Stimulated activated CD8-positive, alpha-beta memory T cell treated with anti-CD3 and anti-CD28 coated beads, Interleukin-15, amount 100 ng/mL, for 1 hour (primary cell): ENCODE results near the gene ITPR1.
"Not testable (repeated sequence)": the region's sequence is repeated elsewhere in the genome, so short reads cannot be mapped to it uniquely, and the experiment has no call there.

ENCODE experiments used
- DNase-seq: peaks from one replicate; pipeline ENCODE4 v3.0.0-alpha.2; 2020; ENCODE audit warnings: low read depth

Gene ITPR1

DNA sequence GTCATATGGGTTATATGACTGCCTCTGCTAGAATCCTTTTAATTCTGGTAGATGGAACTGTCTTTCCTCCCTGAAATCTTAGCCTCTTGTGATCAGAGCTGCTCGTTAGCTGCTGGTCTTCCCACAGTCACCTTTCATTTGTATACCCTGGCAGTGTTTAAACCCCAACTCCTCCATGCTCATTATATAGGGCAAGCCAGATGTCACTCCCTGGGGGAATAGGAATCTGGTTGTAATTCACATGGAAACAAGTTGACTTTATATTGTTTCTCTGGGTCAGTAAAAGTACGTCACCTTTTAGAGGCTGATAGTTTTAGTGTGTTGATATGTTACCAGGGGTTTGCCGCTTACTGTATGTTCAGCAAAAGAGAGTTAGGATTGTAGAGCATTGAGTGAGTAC lies 103.5 kb downstream of the ITPR1 start:
- no peak for DNase-seq

GRCh38 chr3:4597208-4597985 lies 104.2 kb downstream of the ITPR1 start:
- DNase-seq = no peak

- not testable (repeated sequence) for DNase-seq
Measured at GRCh38 chr3:4598232-4598631, 105.1 kb downstream of the ITPR1 start.

- DNase-seq = no peak
Measured at GRCh38 chr3:4599612-4600011, 106.5 kb downstream of the ITPR1 start.

DNA sequence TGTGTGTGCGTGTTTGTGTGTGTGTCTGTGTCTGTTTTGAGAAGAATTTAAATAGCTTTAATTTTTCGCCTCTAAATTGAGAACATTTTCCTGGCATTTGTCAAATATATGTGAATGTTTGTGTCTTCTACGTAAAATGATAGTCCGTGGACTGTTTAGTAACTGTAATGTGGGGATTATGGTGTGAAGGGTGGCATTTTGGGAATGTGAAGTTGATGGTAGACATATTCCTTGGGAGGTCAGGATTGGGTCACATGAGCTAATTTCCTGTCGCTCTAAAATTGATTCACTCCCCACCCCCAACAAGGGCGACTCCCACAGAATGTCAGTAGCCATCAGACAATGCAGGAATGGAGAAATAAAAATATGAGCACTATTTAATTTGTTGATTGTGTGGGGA lies 107.3 kb downstream of the ITPR1 start:
- DNase-seq = no peak

DNA sequence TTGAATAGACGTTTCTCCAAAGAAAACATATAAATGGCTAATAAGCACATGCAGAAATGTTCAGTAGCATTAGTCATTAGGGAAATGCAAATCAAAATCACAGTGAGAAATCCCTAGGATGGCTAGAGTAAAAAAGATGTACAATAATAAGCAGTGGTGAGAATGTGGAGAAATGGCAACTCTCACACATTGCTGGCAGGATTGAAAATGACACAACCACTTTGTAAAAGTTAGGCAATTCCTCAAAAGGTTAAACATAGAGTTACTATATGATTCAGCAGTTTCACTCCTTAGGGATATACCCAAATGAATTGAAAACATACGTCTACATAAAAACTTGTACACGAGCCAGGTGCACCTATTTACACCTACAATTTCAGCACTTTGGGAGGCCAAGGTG lies 108.7 kb downstream of the ITPR1 start:
- DNase-seq = no peak

DNA sequence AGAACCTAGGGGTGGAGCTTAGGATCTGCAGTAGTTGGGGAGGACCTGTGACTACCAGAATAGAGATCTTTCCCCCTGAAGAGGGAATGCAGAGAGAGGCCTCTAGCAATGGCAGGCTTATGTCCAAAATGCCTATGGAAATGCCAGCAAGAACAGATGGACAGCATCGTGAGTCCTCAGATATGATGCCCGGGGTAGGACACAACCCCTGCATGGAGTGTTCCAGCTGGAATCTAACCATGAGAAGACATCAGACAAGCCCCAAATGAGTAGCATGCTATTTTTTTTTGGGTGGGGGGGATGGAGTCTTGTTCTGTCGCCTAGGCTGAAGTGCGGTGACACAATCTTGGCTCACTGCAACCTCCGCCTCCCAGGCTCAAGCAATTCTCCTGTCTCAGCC lies 111.5 kb downstream of the ITPR1 start:
- DNase-seq = no peak

- no peak for DNase-seq
Measured at GRCh38 chr3:4606911-4607310, 113.8 kb downstream of the ITPR1 start.

DNA sequence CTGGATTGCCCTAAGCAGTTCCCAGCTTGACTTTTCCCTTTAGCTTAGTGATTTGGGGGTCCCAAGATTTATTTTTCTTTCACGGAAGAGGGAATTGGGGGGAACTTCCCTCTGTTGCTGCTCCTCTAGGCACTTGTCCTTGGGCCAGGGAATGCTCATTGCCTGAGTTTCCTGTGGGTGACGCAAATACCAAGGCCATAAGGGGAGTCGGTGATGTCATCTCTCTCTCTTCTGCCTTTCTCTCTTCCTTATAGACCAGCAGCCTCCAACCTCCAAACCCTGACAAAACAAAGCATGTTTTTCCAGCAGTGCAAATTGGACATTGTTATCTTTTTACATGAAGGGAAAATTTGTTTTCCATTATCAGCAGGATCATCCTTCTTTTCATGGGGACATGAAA lies 120.2 kb downstream of the ITPR1 start:
- DNase-seq = no peak

DNA sequence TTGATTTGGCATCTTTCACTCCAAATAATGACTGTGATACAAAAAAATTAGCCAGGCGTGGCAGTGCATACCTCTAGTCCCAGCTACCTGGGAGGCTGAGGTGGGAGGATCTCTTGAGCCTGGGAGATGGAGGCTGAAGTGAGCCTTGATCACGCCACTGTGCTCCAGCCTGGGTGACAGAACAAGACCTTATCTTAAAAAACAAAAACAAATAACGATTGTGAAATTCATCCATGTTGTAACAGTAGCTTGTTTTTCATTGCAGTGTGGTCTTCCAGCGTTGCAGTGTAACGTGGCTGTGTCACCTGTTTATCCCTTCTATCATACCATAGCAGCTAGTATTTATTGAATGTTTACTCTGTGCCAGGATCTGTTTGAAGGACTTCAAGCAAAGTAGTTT lies 120.9 kb downstream of the ITPR1 start:
- DNase-seq = no peak

DNA sequence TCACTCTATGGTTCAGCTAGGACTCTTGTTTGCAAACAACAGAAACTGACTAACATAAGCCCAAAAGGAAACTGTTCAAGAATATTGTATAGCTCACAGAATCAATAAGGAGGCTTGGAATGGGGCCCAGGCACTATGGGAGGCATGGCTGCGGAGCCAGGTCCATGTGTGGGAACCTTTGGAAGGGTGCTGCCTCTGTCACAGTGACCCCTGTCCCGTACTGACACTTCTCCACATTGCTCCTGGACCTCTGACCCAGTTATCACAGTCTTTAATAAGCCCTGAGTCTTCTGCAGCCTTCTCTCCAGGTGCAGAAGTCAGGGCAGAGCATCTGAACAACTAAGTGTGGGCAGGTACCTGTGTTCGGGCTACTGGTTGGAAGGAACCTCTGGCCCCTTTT lies 121.8 kb downstream of the ITPR1 start:
- no peak for DNase-seq

DNA sequence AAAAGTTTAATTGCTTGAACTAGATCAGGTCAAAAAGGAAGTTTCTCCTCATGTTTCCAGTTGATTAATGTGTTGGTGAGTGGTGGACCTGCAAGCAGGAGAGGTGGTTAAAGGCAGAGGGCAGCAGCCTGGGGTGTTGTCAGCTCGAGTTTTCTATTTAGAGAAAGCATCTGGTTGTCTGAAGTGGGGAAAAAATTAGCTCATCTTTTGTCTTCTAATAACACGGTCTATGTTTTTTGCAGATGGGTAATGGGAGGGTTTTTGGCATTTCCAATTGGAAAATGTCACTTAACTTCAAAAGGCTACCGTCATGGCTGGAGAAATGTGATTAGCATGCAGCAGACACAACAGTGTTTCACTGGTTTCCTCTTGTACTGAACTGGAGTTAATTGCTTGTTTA lies 122.6 kb downstream of the ITPR1 start:
- no peak for DNase-seq

- no peak for DNase-seq
Measured at GRCh38 chr3:4623421-4623999, 130.4 kb downstream of the ITPR1 start.

- no peak for DNase-seq
Measured at GRCh38 chr3:4627651-4628375, 134.7 kb downstream of the ITPR1 start.

DNA sequence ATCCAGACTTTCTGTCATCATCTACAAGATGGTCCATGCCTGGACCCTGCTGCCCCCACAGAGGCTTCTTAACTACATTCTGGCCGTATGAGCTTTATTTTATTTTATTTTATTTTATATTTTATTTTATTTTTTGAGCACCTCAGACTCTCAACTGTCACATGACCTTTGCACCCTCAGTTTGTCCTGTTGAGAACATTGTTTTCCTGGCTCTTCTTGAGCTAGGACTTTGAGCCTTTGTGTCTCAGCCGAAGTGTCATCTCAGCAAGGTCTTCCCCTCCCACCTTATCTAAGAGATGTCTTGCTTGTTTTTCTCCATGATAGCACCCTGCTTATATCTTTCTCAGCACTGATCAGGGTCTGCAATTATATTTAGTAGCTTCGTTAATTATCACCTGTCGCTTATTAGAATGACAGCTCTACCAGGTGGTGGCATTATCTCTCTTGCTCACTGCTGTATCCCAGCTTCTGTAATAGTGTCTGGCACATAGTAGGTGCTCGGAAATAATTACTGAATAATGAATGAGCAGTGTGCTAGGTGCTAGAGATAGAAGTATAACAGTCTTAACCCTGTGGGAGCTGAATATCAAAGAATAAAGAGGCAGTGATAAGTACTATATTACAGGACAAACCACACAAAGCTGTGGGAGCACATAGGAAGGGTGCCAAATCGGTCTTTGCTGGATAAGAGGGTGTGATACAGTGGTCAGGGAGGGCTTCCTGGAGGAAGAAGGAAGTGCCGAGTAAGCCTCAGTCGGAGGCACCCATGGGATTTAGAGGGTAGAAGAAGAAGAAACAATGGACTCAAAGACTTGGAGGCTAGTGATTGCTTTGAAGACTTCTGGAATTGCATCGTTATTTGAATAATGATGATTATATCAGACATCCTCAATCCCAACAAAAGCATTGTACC lies 136.2 kb downstream of the ITPR1 start:
- no peak for DNase-seq

DNA sequence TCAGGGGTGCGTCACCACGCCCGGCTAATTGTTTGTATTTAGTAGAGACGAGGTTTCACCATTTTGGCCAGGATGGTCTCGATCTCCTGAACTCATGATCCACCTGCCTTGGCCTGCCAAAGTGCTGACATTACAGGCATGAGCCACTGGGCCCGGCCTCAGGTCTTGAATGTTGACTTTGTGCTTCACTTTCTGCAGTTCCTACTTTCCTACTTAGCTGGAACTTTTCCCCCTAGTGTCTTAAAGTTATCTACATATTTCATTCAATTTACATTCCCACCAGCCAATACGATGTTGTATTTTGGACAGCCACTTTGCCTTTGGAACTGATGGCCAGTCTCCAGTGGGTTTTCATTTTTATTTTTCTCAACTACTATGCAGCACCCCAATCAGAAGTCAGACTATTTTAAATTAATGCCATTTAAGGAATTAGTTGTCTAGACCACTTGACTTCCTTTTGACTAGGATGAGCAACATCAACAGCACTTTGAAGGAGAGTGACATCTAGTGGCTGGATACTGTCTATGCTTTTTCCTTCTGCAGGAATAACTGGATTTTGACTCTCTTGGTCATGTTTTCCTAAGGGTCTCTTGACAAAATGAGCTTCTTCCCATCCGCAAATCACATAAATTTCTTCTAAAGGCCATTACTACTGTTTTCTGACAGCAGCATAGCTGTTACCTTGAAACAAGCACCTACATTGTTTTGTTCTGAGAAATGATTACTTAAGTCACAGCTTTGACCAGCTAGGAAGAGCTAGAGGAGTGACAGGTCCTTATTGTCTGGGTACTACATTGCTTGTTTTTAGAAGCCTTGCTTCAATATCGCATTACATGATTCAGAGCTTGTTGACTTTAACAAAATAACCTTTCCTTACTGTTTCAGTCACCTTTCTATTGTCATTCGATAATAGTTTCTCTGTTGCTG lies 140.2 kb downstream of the ITPR1 start:
- DNase-seq = no peak

DNA sequence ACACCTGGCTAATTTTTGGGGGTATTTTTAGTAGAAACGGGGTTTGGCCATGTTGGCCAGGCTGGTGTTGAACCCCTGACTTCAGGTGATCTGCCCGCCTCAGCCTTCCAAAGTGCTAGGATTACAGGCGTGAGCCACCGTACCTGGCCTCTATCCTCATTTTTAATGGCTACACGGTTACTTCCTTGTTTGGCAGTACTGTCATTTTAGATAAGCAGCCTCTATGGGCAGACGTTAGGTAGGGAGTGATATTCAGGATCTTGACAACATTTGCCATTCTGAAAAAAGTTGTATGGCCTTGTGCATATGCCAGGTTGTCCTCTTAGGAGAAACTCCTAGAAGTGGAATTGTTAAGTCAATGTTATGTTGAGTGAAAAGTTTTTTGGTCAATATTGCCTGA lies 141.7 kb downstream of the ITPR1 start:
- no peak for DNase-seq

- DNase-seq = no peak
Measured at GRCh38 chr3:4637265-4637664, 144.1 kb downstream of the ITPR1 start.

GRCh38 chr3:4641863-4642563 lies 148.9 kb downstream of the ITPR1 start:
- no peak for DNase-seq

- no peak for DNase-seq
Measured at GRCh38 chr3:4642611-4643010, 149.5 kb downstream of the ITPR1 start.
